NCI-H2196 (cell line): Measurements from ENCODE around the gene CNTN5.
"Not testable (repeated sequence)": the region's sequence is repeated elsewhere in the genome, so short reads cannot be mapped to it uniquely, and the experiment has no call there.

Experiments used
- DNase-seq: peaks from one replicate; lab custom pipeline; 2025; ENCODE audit not compliant: unreplicated experiment; lab: John Stamatoyannopoulos, UW

Gene CNTN5

GRCh38 chr11:99268886-99269285 lies 248.1 kb downstream of the CNTN5 start:
- no peak for DNase-seq

DNA sequence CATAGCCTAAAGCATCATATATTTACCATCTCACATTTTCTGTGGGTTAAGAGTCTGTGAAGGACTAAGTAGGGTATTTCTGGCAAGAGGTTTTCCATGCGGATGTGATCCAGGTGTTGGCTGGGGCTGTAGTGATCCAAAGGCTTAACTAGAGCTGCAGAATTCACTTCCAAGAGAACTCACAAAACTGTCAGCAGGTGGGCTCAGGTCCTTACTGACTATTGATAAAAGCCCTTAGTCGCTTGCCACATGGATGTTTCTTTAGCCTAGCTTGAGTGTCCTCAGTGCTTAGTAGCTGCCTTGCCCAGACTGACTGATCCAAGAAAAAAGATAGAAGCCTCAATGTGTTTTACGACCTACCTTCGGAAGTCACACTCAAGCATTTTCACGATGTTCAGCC lies 250.8 kb downstream of the CNTN5 start:
- no peak for DNase-seq

DNA sequence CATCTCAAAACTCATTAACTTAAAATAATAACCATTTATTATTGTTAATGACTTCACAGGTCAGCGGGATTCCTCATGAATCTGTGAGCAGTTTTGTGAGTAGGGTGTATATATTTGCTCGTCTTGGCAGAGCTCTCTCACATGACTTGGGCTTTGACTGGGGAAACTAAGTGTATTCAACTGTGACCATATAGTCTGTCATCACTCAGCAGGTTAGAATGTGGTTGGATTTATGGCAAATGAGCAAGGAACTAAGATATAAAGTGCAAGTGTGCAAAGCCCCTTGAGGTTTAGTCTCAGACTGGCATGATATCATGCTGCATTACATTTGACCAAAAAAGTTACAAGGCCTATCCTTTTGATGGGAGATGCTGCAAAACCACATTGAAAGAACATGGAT lies 254.8 kb downstream of the CNTN5 start:
- DNase-seq: no peak

DNA sequence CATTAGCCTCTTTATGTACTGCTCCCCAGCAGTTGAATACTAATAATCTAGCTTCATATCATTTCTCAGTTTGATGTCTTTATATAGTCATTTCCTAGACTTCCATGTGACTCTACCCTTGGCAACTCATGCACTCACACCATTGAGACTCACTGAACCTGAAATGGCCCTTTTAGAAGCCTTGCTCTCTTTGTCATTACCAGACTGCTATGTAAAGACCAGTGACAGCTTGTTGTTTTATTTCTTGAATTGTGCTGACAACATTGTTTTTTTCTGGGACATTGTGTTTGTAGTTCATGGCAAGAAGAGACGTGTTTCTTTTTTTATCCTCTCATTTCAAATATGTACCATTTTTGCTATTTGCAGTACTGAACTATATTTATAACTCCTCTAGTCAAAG lies 256.5 kb downstream of the CNTN5 start:
- DNase-seq: no peak

GRCh38 chr11:99279266-99279665 lies 258.5 kb downstream of the CNTN5 start:
- no peak for DNase-seq

DNA sequence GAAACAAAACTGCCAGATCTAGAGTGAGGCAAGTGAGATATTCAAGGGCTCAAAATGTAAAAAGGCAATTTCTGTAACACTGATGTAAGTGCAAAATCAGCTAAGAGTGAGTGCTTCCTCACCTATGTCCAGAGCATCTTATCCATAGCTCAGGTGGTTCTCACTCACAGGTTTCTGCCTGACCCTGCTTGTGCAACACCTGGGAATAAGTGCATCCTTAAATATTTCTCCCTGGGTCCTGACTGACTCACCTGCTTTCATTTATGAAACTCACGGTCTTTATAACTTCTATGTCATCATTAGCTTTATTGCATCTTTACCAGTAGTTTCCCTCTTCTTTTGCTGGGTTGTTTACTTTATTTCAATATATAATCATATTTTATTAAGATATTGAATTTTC lies 260.6 kb downstream of the CNTN5 start:
- no peak for DNase-seq

- not testable (repeated sequence) for DNase-seq
These were observed 277.2 kb downstream of the CNTN5 start for GRCh38 chr11:99297925-99298324.

DNA sequence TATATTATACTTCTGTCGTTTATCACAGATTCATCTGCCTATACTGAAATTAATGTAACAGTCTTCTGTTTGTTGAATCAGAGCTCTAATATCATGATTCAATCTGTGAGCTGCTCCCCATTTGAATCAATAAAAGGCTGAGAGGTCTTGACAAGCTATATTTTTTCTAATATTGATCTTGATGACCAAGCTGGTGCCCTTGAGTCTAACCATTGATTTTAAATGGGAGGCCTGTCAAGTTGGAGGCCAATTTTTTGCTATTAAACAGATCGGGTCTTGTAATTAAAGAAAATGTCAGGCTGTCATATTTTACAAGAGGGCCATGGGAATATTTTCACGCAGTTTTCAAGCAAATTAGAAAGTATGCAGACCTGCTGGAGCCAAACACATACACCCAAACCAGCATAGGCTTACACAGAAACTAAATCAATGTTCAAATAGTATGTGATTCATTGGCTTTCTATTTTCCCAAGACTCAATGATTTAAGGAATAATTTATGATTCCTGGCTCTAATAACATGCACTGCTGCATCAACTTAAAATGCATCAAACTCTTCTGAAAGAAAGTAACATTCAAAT lies 286.9 kb downstream of the CNTN5 start:
- no peak for DNase-seq

GRCh38 chr11:99311870-99312269 lies 291.1 kb downstream of the CNTN5 start:
- DNase-seq: no peak

GRCh38 chr11:99316776-99317520 lies 296.2 kb downstream of the CNTN5 start:
- no peak for DNase-seq

- no peak for DNase-seq
These were observed 300.1 kb downstream of the CNTN5 start for GRCh38 chr11:99320769-99321290.

DNA sequence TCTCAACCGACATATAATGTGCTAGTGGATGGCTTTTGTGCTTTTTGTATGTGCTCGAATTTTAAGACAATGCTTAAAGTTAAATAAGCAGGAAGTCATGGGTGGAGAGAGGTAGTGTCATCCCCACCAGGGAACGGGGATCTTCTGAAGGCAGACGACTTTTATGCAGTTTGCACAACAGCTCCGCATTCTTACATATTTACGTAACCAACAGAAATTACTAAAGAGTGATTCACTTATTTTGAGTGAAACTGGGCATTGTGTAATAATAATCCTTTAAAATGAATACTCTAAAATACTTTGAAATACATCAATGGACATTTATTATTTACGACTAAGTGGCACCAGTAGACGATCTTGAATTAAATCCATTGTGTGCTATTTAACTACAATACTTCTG lies 305.1 kb downstream of the CNTN5 start:
- no peak for DNase-seq

GRCh38 chr11:99327066-99327465 lies 306.3 kb downstream of the CNTN5 start:
- no peak for DNase-seq

DNA sequence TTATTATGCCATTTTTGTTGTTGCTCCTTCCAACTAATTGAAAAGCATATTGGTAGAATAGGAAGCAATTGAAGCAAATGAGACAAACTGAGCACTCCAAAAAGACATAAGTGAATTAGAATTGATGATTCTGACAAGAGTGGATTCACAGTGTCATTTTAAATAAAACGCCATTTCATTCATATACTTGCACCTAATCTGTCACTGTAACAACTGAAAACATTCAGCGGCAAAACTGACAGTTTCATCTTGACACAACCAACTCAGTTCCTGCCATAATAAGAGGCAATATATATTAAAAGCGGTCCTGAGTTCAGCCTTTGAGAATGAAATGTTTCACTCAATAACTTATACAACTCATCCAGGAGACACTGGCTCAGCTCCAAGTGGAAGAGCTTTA lies 306.8 kb downstream of the CNTN5 start:
- no peak for DNase-seq

DNA sequence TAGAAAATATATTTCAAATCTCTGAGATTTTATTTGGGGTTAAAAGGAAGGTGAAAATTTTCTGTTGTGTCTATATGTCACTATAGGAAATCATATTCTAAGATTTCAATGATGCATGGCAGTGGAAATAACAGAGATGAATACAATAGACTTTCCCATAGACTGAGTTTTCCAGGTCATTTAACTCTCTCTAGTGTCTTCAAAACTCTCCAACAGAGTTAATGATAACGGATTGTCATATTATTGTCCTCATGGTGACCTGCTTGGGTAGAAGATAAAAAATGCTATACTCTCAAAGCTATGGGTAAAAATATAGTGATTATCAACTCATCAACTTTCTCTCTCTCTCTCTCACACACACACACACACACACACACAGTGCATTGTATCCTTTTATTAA lies 312.9 kb downstream of the CNTN5 start:
- no peak for DNase-seq

DNA sequence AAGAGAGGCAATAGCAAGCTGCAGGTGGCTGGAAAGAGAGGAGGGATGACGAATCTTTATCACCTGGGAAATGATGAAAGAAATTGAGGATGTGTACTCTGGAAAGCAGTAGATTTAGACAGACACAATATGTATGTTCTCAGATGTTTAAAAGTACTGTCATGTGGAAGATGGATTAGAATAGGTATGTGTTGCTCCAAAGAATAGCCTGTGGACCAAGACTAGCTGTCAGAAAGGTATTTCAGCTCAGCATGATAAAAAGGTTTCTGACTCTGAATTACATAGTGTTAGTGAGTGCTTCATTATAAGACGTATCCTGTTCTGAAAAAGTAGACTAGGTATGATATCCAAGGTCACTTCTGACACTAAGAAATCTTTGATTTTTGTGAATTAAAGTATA lies 322.4 kb downstream of the CNTN5 start:
- DNase-seq: no peak

DNA sequence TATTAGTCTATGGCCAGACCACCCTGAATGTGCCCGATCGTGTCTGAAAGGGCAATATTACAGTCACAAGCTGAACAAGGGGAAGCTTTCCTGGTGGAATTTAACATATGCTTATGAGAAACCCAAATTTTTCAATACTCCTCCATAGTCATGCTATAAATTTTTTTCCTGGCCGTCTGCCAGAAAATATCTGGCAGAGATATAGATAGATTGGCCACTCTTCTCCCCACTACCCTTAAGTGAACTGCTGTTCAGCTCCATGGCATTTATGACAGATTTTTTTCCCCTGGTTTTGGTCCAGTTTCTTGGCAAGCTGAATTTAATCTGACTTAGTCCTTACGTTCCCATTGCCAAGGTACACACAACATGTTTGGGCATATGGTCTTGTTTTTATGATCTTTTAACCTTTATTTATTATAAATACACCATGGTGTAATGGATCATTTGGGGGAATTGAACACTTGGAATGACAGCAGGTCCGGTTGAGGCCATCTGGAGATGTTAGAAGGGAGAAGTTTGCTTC lies 328.5 kb downstream of the CNTN5 start:
- no peak for DNase-seq

DNA sequence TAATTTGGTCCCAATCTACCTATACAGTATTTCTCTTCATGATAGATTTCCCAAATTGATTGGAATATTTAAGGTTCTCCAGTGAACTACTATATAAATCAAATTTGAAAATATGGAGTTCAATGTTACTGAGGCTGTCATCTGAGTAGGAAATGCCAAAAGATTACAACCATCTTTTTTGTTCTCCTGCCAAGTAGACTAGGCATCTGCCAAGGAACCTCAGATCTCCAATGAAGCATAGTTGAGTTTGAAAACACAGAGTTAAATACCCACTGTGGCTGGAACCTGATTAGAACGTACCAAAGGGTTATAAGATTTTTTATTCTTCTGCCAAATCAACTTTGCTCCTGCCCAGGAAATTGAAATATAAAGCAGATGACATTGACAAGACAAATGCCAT lies 330.9 kb downstream of the CNTN5 start:
- no peak for DNase-seq

GRCh38 chr11:99352642-99353041 lies 331.9 kb downstream of the CNTN5 start:
- no peak for DNase-seq

DNA sequence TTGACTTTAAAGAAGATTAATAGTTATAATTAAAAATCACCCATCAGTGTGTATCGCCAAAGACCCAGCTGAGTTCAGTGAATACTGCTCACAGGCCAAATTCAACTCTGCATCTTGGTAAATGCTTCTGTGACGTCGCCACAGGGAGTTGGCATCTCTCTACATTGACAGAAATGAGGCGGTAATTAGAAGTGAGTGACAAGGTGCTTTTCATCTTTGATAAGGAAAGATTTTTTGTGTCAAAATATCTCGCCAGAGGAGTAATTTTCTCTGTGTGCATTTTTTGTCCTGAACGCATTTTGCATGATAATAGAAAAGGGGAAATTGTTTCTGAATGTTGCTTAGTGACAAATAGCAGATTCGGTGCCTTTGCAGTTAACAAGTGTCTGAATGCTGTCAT lies 345.8 kb downstream of the CNTN5 start:
- DNase-seq: no peak

- DNase-seq: no peak
These were observed 347.8 kb downstream of the CNTN5 start for GRCh38 chr11:99368583-99368982.

DNA sequence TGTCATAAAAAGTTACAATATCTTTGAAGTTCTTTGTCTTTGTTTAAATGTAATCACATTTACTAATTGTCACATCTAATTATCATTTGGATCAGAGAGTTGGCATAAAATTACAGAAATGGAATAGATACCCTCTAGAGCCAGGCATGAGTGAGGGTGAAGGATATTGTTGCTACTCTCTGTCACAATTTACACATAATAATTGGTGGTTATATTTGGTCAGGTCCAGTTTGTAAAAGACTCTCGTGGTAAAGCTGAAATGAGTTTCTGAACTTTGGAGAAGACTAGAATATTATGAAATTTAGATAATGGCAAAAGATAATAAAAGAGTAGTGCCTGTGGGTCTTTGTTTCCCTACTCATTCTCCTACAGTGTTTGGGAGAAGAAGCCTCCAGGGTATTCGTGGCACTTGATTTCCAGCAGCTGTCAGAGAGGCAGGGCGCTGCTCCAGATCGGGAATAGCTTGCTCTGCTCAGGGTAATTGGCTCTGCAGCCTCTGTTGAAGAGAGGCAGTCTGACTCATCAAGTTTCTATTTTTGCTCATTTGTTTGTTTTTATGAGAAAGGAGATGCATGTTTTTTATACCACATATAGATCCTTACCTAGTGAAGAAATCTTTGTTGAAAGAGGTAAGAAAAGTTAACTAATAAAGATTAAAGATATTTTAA lies 349.9 kb downstream of the CNTN5 start:
- DNase-seq: no peak
